Activated T-helper 2 cell treated with anti-CD3 and anti-CD28 coated beads, Interferon-gamma antibody, Interleukin-2, Interleukin-4, amounts not matched to agents 10 μg/mL and 5 μg/mL and 100 μg/mL, durations not matched to agents 14 hours and 24 hours and 36 hours (primary cell): Measurements from ENCODE around the gene AXDND1. TPM values are rescaled to one million over a fixed set of nuclear protein-coding genes. Genes with fewer than 3 reads are reported as not detected.
"Not testable (repeated sequence)": the region's sequence is repeated elsewhere in the genome, so short reads cannot be mapped to it uniquely, and the experiment has no call there.

Source experiments
- DNase-seq: peaks from one replicate; pipeline ENCODE4 v3.0.0; 2021; ENCODE audit warnings: low spot score
- H3K27ac Mint-ChIP-seq: one replicate; pipeline ENCODE4 v1.8.0; 2021; ENCODE audit warnings: mixed read lengths
- H3K27me3 Mint-ChIP-seq: one replicate; pipeline ENCODE4 v1.8.0; 2021; ENCODE audit warnings: low read depth, mixed read lengths
- H3K36me3 Mint-ChIP-seq: one replicate; pipeline ENCODE4 v1.8.0; 2021; ENCODE audit warnings: low read depth, mixed read lengths
- H3K4me1 Mint-ChIP-seq: one replicate; pipeline ENCODE4 v1.8.0; 2021; ENCODE audit warnings: low read depth, mixed read lengths
- H3K4me3 Mint-ChIP-seq: one replicate; pipeline ENCODE4 v1.8.0; 2021; ENCODE audit warnings: low read depth, mild to moderate bottlenecking, moderate library complexity, mixed read lengths
- H3K9me3 Mint-ChIP-seq: one replicate; pipeline ENCODE4 v1.8.0; 2021; ENCODE audit warnings: mixed read lengths
- intact Hi-C: fragments of 100-400 bp; cut with micrococcal nuclease; formaldehyde crosslinking; loops from one replicate; pipeline ENCODE4 v1.15.1; 2023
- total RNA-seq: library from RNA; stranded (reverse); gene quantifications from 2 replicates; pipeline ENCODE4 v1.2.3, GENCODE V29; 2022

The AXDND1 gene
- total RNA-seq, 1 donor from 2014 or later = 0.62 TPM

DNA sequence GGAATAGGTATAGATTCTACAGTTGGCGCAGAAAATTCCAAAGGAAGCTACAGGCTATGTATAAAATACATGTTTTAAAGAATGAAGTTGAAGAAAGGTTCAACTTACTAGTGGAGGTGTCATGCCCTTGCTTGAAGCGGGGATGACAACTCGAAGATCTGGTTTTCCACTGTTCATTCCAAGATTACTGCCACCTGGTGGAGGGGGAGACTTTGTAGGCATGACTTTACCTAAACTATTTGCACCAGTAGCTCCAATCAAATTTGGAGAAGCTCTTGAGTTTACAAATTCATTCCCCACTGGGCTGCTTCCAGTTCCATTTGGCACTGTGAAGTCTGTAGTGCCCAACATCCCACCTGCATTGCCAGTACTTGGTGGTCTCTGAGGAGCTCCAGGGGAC is 81.7 kb downstream of the AXDND1 start:
- Mint-ChIP-seq H3K36me3 (no peaks in the 10 kb centered on the region), H3K4me1 (no peaks in the 10 kb centered on the region), H3K27ac (no peak overlapping the region), H3K4me3 (no peak overlapping the region), H3K27me3 (peaks cover 4% of the 10 kb centered on the region), H3K9me3 (no peaks in the 10 kb centered on the region)
- no peak for DNase-seq
- intact Hi-C loops = no loop called here

GRCh38 chr1:179448437-179449149 is 82.8 kb downstream of the AXDND1 start:
- Mint-ChIP-seq H3K27ac (no peak overlapping the region), H3K4me3 (no peak overlapping the region), H3K4me1 (no peaks in the 10 kb centered on the region), H3K9me3 (no peaks in the 10 kb centered on the region), H3K27me3 (peaks cover 4% of the 10 kb centered on the region), H3K36me3 (no peaks in the 10 kb centered on the region)
- intact Hi-C loops = no loop called here
- DNase-seq = no peak

DNA sequence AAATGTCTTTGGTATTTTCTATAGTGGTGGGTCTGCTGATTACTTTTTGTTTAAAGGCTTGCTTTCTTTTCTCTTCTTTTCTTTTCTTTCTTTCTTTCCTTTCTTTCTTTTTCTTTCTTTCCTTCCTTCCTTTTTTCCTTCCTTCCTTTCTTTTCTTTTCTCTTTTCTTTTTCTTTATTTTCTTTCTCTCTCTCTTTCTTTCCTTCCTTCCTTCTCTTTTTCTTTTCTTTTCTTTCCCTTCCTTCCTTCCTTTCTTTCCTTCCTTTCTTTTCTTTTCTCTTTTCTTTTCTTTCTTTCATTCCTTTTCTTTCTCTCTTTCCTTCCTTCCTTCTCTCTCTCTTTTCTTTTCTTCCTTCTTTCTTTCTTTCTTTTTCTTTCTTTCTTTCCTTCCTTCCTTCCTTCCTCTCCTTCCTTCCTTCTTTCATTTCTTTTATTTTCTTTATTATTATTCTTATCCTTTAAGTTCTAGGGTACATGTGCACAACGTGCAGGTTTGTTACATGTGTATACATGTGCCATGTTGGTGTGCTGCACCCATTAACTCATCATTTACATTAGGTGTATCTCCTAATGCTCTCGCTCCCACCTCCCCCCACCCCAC is 93.9 kb downstream of the AXDND1 start:
- H3K4me3 Mint-ChIP-seq, DNase-seq, H3K27ac Mint-ChIP-seq, H3K4me1 Mint-ChIP-seq, intact Hi-C loops, H3K9me3 Mint-ChIP-seq, H3K36me3 Mint-ChIP-seq, H3K27me3 Mint-ChIP-seq: not testable (repeated sequence)

- H3K4me1 Mint-ChIP-seq, H3K9me3 Mint-ChIP-seq, DNase-seq, H3K27me3 Mint-ChIP-seq, H3K27ac Mint-ChIP-seq, H3K4me3 Mint-ChIP-seq, intact Hi-C loops, H3K36me3 Mint-ChIP-seq: not testable (repeated sequence)
Measured at GRCh38 chr1:179465661-179466060, 99.9 kb downstream of the AXDND1 start.

DNA sequence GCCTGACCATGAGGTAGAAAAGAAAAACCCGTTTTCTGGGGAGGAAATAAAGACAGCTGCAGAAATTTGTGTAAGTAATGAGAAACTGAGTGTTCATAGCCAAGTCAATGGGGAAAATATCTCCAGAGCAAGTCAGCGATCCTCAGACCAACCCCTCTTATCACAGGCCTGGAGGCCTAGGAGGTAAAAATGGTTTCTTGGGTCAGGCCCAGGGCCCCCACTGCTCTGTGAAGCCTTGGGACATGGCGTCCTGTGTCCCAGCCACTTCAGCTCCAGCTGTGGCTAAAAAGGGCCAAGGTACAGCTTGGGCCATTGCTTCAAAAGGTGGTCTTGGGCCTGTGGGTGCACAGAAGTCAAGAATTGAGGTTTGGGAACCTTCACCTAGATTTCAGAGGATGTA is 108.9 kb downstream of the AXDND1 start:
- intact Hi-C loops = no loop called here
- Mint-ChIP-seq H3K9me3 (peaks cover 39% of the 10 kb centered on the region), H3K36me3 (peaks cover 5% of the 10 kb centered on the region), H3K27ac (no peak overlapping the region), H3K27me3 (no peaks in the 10 kb centered on the region), H3K4me1 (no peaks in the 10 kb centered on the region), H3K4me3 (no peak overlapping the region)
- no peak for DNase-seq

DNA sequence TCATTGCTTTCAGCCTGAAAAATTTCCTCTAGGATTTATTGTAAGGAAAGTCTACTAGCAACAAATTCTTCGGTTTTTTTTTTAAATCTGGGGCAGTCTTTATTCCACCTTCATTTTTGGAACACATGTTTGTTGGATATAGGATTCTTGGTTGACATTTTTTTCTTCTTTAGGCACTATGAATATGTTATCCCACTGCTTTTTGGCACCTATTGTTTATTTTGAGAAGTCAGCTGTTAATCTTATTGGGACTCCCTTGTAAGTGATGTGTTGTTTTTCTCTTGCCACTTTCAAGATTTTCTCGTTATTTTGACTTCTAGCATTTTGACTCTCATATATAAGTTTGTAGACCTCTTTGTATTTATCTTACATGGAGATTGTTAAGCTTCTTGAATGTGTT is 110.7 kb downstream of the AXDND1 start:
- no peaks in the 10 kb centered on the region for H3K27me3 Mint-ChIP-seq
- intact Hi-C loops = no loop called here
- no peak for DNase-seq
- H3K4me3 Mint-ChIP-seq = no peak overlapping the region
- H3K36me3 Mint-ChIP-seq = peaks cover 5% of the 10 kb centered on the region
- no peak overlapping the region for H3K27ac Mint-ChIP-seq
- H3K9me3 Mint-ChIP-seq = peaks cover 44% of the 10 kb centered on the region
- H3K4me1 Mint-ChIP-seq = no peaks in the 10 kb centered on the region

- intact Hi-C loops = no loop called here
- DNase-seq = no peak
- peaks cover 53% of the 10 kb centered on the region for H3K9me3 Mint-ChIP-seq
- no peak overlapping the region for H3K27ac Mint-ChIP-seq
- H3K27me3 Mint-ChIP-seq = no peaks in the 10 kb centered on the region
- H3K36me3 Mint-ChIP-seq = peaks cover 5% of the 10 kb centered on the region
- H3K4me1 Mint-ChIP-seq = no peaks in the 10 kb centered on the region
- no peak overlapping the region for H3K4me3 Mint-ChIP-seq
Measured at GRCh38 chr1:179478370-179478769, 112.6 kb downstream of the AXDND1 start.

DNA sequence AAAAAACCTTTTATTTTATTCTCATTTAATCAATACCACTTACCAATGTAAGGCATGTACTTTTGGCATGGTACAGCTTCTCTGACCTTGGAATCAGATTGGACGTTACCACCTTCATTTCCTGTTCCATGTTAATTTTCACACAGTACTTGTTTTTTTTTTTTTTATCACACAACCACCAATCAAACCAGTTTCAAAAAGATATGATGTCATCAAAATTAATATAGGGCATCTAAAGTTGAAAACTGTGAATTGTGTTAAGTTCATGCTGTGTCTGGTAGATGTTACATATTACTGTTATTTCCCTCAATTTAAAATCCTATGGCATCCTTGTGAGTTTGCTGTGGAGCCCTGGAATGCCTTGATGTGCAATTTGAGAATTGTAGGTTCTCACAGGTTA is 124.8 kb downstream of the AXDND1 start:
- Mint-ChIP-seq H3K27me3 (no peaks in the 10 kb centered on the region), H3K9me3 (peaks cover 11% of the 10 kb centered on the region), H3K4me3 (no peak overlapping the region), H3K36me3 (no peaks in the 10 kb centered on the region), H3K27ac (no peak overlapping the region), H3K4me1 (no peaks in the 10 kb centered on the region)
- intact Hi-C loops = no loop called here
- DNase-seq = no peak

GRCh38 chr1:179493323-179493722 is 127.6 kb downstream of the AXDND1 start:
- intact Hi-C loops = no loop called here
- Mint-ChIP-seq H3K27ac (no peak overlapping the region), H3K36me3 (no peaks in the 10 kb centered on the region), H3K9me3 (no peaks in the 10 kb centered on the region), H3K27me3 (no peaks in the 10 kb centered on the region), H3K4me1 (no peaks in the 10 kb centered on the region), H3K4me3 (no peak overlapping the region)
- no peak for DNase-seq

DNA sequence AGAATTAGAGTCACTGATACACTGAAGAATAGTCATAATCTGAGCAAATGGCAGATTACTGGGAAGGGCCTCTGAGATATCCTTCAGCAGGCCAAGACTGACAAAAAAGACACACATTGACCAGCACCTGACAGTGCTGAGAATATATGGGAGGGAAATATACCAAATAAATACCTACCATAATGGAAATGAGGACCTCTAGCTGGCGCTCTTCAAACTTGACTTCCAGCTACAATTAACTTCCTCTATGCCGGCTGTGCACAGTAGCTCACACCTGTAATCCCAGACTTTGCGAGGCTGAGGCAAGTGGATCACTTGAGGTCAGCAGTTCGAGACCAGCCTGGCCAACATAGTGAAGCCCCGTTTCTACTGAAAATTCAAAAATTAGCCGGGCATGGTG is 140.4 kb downstream of the AXDND1 start:
- Mint-ChIP-seq H3K4me1 (no peaks in the 10 kb centered on the region), H3K36me3 (no peaks in the 10 kb centered on the region), H3K27ac (no peak overlapping the region), H3K9me3 (no peaks in the 10 kb centered on the region), H3K4me3 (no peak overlapping the region), H3K27me3 (no peaks in the 10 kb centered on the region)
- intact Hi-C loops = no loop called here
- DNase-seq = no peak

- no peaks in the 10 kb centered on the region for H3K36me3 Mint-ChIP-seq
Measured at GRCh38 chr1:179509384-179509783, 143.6 kb downstream of the AXDND1 start.

GRCh38 chr1:179510038-179510437 is 144.3 kb downstream of the AXDND1 start:
- Mint-ChIP-seq H3K4me3 (no peak overlapping the region), H3K27me3 (no peaks in the 10 kb centered on the region), H3K4me1 (no peaks in the 10 kb centered on the region), H3K27ac (no peak overlapping the region), H3K36me3 (no peaks in the 10 kb centered on the region), H3K9me3 (no peaks in the 10 kb centered on the region)
- intact Hi-C loops = no loop called here
- no peak for DNase-seq

More at GRCh38 chr1:179509384-179509783, 143.6 kb downstream of the AXDND1 start:
- Mint-ChIP-seq H3K9me3 (no peaks in the 10 kb centered on the region), H3K4me3 (no peak overlapping the region), H3K27ac (no peak overlapping the region), H3K27me3 (no peaks in the 10 kb centered on the region), H3K4me1 (no peaks in the 10 kb centered on the region)
- intact Hi-C loops = no loop called here
- DNase-seq = no peak

DNA sequence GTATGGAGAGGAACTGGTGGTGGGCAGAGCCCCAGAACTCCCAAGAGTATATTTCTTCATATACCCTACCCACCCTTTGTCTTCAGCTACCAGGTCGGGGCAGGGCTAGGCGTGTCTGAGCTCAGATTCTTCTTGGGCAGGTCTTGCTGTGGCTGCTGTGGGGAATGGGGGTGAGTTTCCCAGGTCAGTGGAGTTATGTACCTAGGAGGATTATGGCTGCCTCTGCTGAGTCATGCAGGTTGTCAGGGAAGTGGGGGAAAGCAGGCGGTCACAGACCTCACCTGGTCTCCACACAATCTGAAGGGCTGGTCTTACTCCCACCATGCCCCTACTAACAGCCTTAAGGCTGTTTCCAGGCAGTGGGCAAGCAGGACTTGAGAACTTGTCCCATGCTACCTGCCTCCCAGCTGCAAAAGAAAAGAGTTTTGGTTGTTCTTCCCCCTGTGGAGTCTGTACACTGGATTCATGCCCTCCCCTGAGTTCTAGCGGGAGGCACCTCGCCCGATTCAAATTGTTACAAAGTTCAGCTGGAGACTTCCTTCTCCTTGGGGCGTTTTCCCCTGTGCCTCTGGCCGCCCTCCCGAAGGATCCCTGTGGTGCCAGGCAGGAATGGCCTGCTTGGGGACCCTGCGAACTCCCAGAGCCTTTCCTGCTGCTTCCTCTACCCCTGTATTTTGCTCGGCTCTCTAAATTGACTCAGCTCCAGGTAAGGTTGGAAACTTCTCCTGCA is 151.4 kb downstream of the AXDND1 start:
- Mint-ChIP-seq H3K27ac (no peak overlapping the region), H3K9me3 (no peaks in the 10 kb centered on the region), H3K4me1 (no peaks in the 10 kb centered on the region), H3K36me3 (no peaks in the 10 kb centered on the region), H3K4me3 (no peak overlapping the region), H3K27me3 (peaks cover 2% of the 10 kb centered on the region)
- no peak for DNase-seq
- intact Hi-C loops = no loop called here
